NCI-H187 treated with DMSO at 0.1 percent for 48 hours (cell line): ENCODE data around the gene PRSS38.
"Not testable (repeated sequence)": the region's sequence is repeated elsewhere in the genome, so short reads cannot be mapped to it uniquely, and the experiment has no call there.

ENCODE experiments used
- DNase-seq: peaks from one replicate; lab custom pipeline; 2025; lab: John Stamatoyannopoulos, UW

PRSS38 gene

GRCh38 chr1:227845519-227845918 is 30.0 kb downstream of the PRSS38 start:
- no peak for DNase-seq

GRCh38 chr1:227846265-227846858 is 30.9 kb downstream of the PRSS38 start:
- DNase-seq, result no peak

GRCh38 chr1:227847046-227847445 is 31.6 kb downstream of the PRSS38 start:
- DNase-seq, result not testable (repeated sequence)

GRCh38 chr1:227848430-227848932 is 33.0 kb downstream of the PRSS38 start:
- DNase-seq, result no peak

DNA sequence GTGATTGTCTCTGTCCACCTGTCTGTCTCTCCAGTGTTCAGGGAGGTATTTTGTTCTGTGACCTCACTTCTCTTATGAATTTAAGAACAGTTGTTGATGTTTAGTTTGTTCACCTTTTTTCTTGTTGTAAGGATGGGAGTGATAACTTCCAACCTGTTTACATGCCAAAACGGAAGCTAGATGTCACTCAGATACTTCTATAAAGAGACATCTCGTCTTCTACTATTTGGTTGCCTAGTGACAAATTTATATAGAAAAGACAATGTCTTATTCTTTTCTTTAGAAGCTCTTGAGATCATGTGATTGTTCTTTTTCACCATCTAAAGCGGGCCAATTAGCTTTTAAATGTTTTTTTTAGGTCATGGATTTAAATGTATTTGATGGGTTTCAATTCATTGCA is 33.8 kb downstream of the PRSS38 start:
- no peak for DNase-seq

DNA sequence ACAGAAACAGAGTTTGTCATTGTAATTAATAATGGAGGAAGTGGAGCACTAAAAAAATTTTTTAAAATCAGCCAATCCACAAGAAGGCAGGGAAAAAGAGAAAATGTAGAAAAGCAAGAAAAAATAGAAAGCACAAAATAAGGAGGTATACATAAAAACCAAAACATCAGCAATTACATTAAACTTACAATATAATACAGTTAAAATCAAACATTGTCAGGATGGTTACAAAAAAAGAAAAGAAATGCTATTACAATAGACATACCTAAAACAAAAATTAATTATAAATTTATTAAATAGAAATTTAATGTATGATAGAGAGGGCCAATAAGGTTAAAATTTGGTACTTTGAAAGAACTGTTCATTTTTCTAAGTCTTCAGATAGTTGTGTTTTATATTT is 38.7 kb downstream of the PRSS38 start:
- no peak for DNase-seq

GRCh38 chr1:227855687-227856086 is 40.2 kb downstream of the PRSS38 start:
- DNase-seq, result no peak

- DNase-seq, result no peak
Observed at GRCh38 chr1:227856147-227856858, 40.8 kb downstream of the PRSS38 start.

DNA sequence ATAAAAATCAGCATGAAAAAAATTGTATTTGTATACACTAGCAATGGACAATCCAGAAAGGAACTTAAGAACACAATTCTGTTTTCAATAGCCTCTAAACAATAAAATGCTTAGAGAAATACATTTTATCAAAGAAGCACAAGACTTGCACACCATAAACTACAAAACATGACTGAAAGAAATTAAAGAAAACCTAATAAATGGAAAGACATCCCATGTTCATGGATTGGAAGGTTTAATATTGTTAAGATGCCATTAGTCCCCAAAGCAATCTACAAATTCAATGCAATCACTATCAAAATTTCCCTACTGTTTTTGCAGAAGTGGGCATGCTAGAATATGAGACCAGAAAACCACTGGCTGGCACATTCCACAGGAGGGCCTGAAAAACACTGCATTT is 49.4 kb downstream of the PRSS38 start:
- no peak for DNase-seq

DNA sequence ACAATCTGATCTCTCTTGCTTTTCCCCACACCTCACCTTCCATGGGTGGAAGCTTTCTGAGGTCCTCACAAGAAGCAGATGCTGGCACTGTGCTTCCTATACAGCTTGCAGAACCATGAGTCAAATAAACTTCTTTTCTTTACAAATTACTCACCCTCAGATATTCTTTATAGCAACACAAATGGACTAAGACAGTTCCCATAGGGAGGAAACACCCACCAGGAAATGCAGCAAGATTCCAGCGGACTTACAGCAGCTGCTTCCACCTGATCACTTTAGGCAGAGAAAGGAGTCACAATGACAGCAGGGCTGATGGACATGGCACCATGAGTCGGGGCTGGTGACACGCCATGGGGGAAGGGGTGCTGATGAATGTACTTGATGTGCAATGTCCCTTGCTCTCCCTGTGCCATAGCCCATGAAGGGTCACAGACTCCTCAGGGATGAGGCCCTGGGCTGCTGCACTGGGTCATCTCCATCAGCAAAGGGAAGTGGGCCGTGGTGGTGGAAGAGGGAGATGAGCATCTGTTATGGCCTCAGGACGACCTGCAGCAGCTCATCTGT is 53.9 kb downstream of the PRSS38 start:
- no peak for DNase-seq

DNA sequence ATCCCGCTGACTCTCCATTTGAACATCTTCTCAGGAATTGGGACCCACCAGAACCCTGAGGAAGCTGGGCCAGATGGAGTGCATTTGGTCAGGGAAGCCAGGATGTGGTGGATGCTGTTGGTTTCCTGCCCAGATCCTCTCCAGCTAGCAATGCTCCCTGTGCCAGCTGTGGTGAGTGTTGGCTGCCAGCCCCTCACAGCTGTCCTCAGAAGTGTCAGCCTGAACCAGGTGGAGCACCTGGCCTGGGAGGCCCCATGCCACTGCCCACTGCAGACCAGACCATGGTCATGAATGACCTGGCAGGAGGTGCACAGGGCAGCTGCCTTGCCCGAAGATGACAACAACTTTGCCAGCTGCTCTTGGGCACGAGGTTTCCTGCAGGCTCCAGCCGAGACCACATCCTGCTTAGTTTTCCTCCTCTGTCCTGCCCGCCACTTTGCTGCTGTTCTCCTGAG is 54.4 kb downstream of the PRSS38 start:
- no peak for DNase-seq

DNA sequence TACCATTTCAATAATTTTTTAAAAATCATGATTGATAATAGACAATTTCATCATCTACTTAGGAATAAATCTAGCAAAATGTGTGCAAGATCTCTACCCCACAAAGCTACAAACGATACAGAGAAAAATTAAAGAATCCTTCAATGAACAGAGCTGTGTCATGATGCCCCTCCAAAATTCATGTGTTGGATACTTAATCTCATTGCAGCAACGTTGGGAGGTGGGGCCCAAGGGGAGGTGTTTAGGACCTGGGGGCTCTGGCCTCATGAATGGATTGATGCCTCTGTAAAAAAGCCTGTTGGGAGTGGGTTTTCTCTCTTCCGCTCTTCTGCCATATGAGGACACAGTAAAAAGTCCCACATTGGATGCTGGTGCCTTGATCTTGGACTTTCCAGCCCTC is 54.9 kb downstream of the PRSS38 start:
- DNase-seq, result no peak

DNA sequence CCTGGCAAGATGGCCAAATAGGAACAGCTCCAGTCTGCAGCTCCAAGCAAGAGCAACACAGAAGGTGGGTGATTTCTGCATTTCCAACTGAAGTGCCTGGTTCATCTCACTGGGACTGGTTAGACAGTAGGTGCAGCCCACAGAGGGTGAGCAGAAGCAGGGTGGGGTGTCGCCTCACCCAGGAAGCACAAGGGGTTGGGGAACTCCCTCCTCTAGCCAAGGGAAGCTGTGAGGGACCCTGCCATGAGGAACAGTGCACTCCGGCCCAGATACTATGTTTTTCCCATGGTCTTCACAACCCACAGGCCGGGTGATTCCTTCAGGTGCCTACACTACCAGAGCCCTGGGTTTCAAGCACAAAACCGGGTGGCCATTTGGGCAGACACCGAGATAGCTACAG is 56.4 kb downstream of the PRSS38 start:
- not testable (repeated sequence) for DNase-seq

DNA sequence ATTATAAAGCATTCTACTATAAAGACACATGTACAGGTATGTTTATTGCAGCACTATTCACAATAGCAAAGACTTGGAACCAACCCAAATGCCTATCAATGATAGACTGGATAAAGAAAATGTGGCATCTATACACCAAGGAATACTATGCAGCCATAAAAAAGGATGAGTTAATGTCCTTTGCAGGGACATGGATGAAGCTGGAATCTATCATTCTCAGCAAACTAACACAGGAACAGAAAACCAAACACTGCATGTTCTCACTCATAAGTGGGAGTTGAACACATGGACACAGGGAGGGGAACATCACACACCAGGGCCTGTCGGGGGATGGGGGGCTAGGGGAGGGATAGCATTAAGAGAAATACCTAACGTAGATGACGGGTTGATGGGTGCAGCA is 62.3 kb downstream of the PRSS38 start:
- not testable (repeated sequence) for DNase-seq

- no peak for DNase-seq
Observed at GRCh38 chr1:227880342-227880924, 65.0 kb downstream of the PRSS38 start.

GRCh38 chr1:227883073-227883520 is 67.6 kb downstream of the PRSS38 start:
- DNase-seq, result no peak

DNA sequence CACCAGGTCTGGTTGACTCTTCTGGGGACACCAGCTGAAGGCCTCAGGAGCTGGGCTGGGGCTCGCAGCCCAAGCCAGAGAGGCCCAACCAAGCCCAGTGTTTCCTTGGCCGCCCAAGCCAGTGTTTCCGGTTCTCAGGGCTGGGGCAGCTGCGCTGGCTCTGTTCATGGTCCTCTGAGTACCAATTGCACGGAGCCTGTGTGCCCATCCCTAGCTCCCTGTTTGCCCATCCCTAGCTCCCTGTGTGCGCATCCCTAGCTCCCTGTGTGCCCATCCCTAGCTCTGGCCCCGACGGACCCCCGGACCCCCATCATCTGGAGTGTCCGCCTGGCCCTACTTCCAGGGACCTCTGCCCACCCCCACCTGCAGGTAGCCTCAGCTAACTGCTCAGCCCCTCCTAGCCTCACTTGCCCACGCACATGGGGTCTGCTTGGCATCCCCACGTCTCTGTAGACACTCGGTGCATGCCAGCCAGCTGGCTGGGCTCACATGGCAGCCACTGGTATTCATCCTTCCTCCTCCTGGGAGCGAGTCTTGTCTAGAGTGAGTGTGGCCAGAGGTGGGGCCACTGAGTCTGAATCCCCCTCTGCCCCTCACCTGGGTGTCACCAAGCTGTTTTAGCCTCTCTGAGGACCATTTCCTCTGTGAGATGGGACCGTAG is 68.3 kb downstream of the PRSS38 start:
- DNase-seq, result no peak

GRCh38 chr1:227884370-227885134 is 69.1 kb downstream of the PRSS38 start:
- no peak for DNase-seq

DNA sequence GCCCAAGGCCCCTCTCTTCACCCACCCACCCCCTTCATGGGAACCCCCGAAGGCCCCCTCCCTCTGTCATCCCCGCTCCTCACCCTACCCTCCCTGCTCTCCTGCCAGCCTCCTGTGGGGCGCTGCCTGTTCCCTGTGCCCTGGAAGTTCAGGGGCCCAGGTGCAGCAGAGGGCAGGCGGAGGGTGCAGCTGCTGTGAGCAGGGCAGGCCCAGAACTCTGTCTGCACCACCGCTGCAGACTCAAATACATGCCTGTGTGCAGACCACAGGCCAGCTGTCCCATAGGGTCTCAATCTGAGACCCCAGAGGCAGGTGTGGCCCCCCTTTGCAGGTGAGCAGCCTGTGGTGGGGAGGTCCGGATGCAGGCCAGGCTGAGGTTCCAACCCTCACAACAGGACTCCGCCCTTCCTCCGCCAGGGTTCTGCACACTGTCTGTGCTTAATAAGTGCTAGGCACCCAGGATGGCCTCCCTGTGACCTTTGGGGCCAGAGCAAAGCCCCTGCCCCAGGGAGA is 69.7 kb downstream of the PRSS38 start:
- no peak for DNase-seq

- DNase-seq, result no peak
Observed at GRCh38 chr1:227885648-227886502, 70.4 kb downstream of the PRSS38 start.
